ENCODE data around the gene NENF. TPM values are rescaled to one million over a fixed set of nuclear protein-coding genes. Genes with fewer than 3 reads are reported as not detected.

Gene NENF
- polyA plus RNA-seq, 1 donor from 2014 or later = 7.9 TPM

DNA sequence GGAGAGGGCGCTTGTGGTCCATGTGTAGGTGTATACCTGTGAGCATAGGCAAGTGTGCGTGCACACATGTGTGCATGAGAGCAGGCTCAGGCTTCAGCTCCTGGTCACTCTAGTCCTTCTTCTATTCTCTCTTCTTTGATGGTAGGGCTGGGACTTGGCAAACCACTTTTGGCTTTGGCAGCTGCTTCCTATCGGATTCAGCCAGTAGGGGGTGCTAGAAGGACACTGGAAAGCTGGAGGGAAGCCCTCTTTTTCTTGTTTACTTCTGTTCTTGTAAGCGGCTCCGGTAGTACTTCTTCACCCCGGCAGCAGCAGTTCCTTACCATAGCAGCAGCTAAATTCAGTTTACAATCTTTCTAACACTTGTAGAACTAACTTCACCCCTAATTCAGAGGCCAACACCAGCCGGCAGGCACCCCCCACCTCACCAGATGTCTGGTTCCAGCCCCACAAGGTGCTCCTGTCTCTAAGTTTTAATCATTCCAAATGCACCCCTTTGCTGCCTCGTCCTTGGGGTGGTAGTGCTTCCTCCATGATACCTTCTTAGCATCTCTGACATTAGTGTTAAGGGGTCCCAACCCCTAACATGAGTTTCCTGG lies 25.1 kb downstream of the NENF start:
- no peak for TF ChIP-seq MXI1 (conservative IDR thresholded peaks at IDR 0.05; ENCODE audit: poor library complexity, severe bottlenecking)
- TF ChIP-seq REST (IDR thresholded peaks at IDR 0.05; ENCODE audit: borderline replicate concordance) = no peak
- TF ChIP-seq TAF1 (IDR thresholded peaks at IDR 0.05; ENCODE audit: low read depth) = no peak
- TF ChIP-seq EZH2 (IDR thresholded peaks at IDR 0.05; ENCODE audit: borderline replicate concordance, insufficient read depth, low read length, poor library complexity, severe bottlenecking) = no peak
- TF ChIP-seq EP300 (conservative IDR thresholded peaks at IDR 0.05; ENCODE audit: poor library complexity, severe bottlenecking) = no peak
- TF ChIP-seq POLR2AphosphoS5 (IDR thresholded peaks at IDR 0.05) = no peak
- peak; percentile 68 for TF ChIP-seq SMC3 (conservative IDR thresholded peaks at IDR 0.05; ENCODE audit: poor library complexity)
- peak; percentile 66 for TF ChIP-seq CTCF (IDR thresholded peaks at IDR 0.05; ENCODE audit: poor library complexity, severe bottlenecking)
- peak; percentile 73 for TF ChIP-seq RAD21 (conservative IDR thresholded peaks at IDR 0.05)
- Histone ChIP-seq H2AFZ (ENCODE audit: low read depth, low read length) (no peak overlapping the region), H3K4me2 (ENCODE audit: low read length) (no peak overlapping the region), H3K4me3 (ENCODE audit: low read length) (no peak overlapping the region), H3K27me3 (ENCODE audit: insufficient read depth, low read depth, low read length) (no peaks in the 10 kb centered on the region), H3K27ac (ENCODE audit: low read length) (no peak overlapping the region), H3K9ac (ENCODE audit: low read length) (no peak overlapping the region), H3K9me2 (ENCODE audit: insufficient read depth, low read length) (no peaks in the 10 kb centered on the region), H3K79me2 (replicated peaks; ENCODE audit: insufficient read depth, low read length) (no peaks in the 10 kb centered on the region), H3F3A (ENCODE audit: insufficient read depth, low read length, poor library complexity, severe bottlenecking) (no peaks in the 10 kb centered on the region), H3K36me3 (ENCODE audit: insufficient read depth, low read length) (no peaks in the 10 kb centered on the region), H3K9me3 (ENCODE audit: low read length) (no peaks in the 10 kb centered on the region), H4K20me1 (ENCODE audit: insufficient read depth) (no peaks in the 10 kb centered on the region)

- no peak for TF ChIP-seq MXI1 (conservative IDR thresholded peaks at IDR 0.05; ENCODE audit: poor library complexity, severe bottlenecking)
- TF ChIP-seq POLR2AphosphoS5 (IDR thresholded peaks at IDR 0.05) = no peak
- TF ChIP-seq REST (IDR thresholded peaks at IDR 0.05; ENCODE audit: borderline replicate concordance) = no peak
- TF ChIP-seq SMC3 (conservative IDR thresholded peaks at IDR 0.05; ENCODE audit: poor library complexity) = no peak
- no peak for TF ChIP-seq EP300 (conservative IDR thresholded peaks at IDR 0.05; ENCODE audit: poor library complexity, severe bottlenecking)
- TF ChIP-seq EZH2 (IDR thresholded peaks at IDR 0.05; ENCODE audit: borderline replicate concordance, insufficient read depth, low read length, poor library complexity, severe bottlenecking) = no peak
- TF ChIP-seq TAF1 (IDR thresholded peaks at IDR 0.05; ENCODE audit: low read depth) = no peak
- TF ChIP-seq CTCF (IDR thresholded peaks at IDR 0.05; ENCODE audit: poor library complexity, severe bottlenecking) = no peak
- no peak for TF ChIP-seq RAD21 (conservative IDR thresholded peaks at IDR 0.05)
- Histone ChIP-seq H3K4me2 (ENCODE audit: low read length) (no peak overlapping the region), H2AFZ (ENCODE audit: low read depth, low read length) (no peak overlapping the region), H3K27me3 (ENCODE audit: insufficient read depth, low read depth, low read length) (no peaks in the 10 kb centered on the region), H3K27ac (ENCODE audit: low read length) (no peak overlapping the region), H3K79me2 (replicated peaks; ENCODE audit: insufficient read depth, low read length) (no peaks in the 10 kb centered on the region), H4K20me1 (ENCODE audit: insufficient read depth) (no peaks in the 10 kb centered on the region), H3K9me2 (ENCODE audit: insufficient read depth, low read length) (no peaks in the 10 kb centered on the region), H3K36me3 (ENCODE audit: insufficient read depth, low read length) (no peaks in the 10 kb centered on the region), H3K9ac (ENCODE audit: low read length) (no peak overlapping the region), H3K9me3 (ENCODE audit: low read length) (no peaks in the 10 kb centered on the region), H3F3A (ENCODE audit: insufficient read depth, low read length, poor library complexity, severe bottlenecking) (no peaks in the 10 kb centered on the region), H3K4me3 (ENCODE audit: low read length) (no peak overlapping the region)
Measured at GRCh38 chr1:212458817-212459216, 26.1 kb downstream of the NENF start.

Measured in neural cell (in vitro differentiated cells).